Bladder microvascular endothelial cell (primary cell): Measurements from ENCODE around the gene RPL4. TPM values are rescaled to one million over a fixed set of nuclear protein-coding genes. Genes with fewer than 3 reads are reported as not detected.

Experiments
- total RNA-seq: library from RNA; depleted of rRNA; stranded (reverse); fragments of >200 nt; gene quantifications from 2 replicates; pipeline ENCODE4 v1.2.3, GENCODE V29; 2014

The RPL4 gene
- 895 and 1,990 TPM in 2 replicates for total RNA-seq

DNA sequence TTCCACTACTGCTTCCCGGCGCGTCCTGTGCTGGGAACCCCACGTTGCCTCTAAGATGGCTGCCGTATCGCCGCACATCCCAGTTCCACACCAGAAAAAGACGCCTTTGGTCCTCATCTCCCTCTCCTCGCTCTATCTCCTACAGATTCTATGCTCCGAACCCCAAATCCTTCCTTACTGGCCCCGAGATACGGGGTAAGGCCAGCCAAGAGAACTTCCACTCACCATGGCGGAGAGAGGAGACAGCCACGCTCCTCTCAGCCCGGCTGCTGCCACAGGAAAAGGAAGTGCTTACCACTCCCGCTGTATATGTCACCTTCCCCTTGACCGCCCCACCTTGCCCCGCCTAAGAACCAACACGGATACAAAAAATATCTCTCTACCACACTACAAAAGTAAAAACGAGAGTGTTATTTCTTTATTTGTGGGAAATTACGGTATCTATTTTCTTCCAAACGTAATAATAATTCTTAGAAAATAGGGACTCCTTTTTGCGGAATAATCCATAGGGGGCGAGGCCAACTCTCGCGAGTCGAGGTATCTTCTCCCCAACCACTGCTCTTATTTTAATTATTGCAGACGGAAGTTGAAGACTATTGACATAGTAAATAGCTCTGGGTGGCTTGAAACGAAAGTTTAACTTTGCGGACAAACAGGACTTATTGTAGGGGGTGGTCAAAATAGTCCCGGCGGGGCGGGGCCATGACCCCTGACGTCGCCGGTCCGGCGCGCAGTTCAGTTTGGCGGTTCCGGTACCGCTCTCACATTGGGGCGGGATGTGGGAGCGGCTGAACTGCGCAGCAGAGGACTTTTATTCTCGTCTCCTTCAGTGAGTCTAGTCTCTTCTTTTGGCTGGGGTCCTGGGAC is at the start of gene RPL4, which contains the start of gene ZWILCH:
TSS of gene RPL4 (minus strand) at position 293 of the 867 bp plus-strand sequence. CDS start at position 228, 65 bp downstream.
TSS of gene ZWILCH (plus strand) at position 764 of the 867 bp plus-strand sequence. CDS start at position 777, 13 bp downstream.

DNA sequence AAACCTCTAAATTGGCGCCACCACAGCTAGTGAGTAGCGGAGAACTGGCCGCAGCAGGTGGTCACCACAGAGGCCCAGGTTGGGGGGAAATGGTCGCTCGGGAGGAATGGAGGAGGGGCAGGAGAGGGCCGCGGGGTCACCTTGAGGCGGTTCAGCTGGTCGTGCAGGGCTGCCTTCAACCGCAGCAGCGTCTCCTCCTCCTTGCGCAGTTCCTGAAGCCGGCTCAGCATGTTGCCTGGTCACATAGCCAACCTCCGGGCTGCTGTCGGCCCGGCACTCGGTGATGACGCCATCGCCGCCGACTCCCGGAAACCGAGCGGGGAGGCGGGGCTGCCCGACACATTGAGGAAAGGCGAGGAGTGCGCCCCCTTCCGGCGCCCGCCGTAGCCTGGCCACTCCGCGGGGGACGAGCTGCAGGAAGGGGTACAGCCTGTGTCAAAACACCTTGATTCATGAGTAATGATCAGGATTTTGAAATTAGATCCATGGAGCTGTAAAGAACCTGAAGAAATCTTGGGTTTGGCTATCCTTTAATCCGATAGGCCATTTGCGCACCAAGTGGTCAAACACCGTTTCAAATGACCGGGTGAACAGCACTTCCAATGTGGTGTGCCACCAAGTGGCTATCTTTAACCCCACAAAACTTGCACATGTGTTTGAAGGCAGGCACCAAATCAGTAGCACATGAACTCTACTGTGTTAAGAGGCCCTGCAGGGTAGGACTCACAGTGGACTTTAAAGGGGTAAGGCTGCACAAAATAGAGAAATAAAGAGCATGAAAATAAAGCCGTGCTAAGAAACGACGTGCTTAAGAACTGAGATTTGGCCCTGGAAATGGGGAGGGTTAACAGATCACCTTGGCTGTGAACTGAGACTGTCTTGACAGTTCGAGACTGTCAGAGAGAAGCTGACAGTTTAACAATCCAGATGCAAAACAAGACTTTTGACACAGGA is 6.9 kb downstream of the RPL4 start, which contains the start of gene SNAPC5:
TSS of gene SNAPC5 (minus strand) at position 261 of the 954 bp plus-strand sequence. CDS start at position 230, 31 bp downstream.

Other genes with a start within 250 kb of the RPL4 start
- 14.4 and 29.3 TPM in 2 replicates for gene DIS3L, start 211.3 kb downstream of the RPL4 start, total RNA-seq
- gene TIPIN, start 148.2 kb downstream of the RPL4 start, total RNA-seq, result 8.3 and 12.3 TPM in 2 replicates
- gene MAP2K1, start 117.9 kb downstream of the RPL4 start, total RNA-seq, result 26.6 and 31.7 TPM in 2 replicates
- gene SNAPC5, start 7.1 kb downstream of the RPL4 start, total RNA-seq, result 18.1 and 31.6 TPM in 2 replicates
- gene ZWILCH, start 471 bp upstream of the RPL4 start, total RNA-seq, result 16.5 and 18.8 TPM in 2 replicates
- gene LCTL, start 61.1 kb upstream of the RPL4 start, total RNA-seq, result not detected in 2 replicates
- 3.9 and 9.3 TPM in 2 replicates for gene SMAD6, start 197.4 kb upstream of the RPL4 start, total RNA-seq